Astrocyte (in vitro differentiated cells and primary cell): ENCODE data around the gene ATP5F1D. TPM values are rescaled to one million over a fixed set of nuclear protein-coding genes. Genes with fewer than 3 reads are reported as not detected.

Experiments
- DNase-seq: peaks from one replicate; pipeline ENCODE4 v3.0.0-alpha.2; 2010; ENCODE audit warnings: low read depth
- FAIRE-seq: peaks from 2 replicates; lab custom pipeline; 2011; peaks lifted over from hg19 to GRCh38; lab: Jason Lieb, UNC
- H2AFZ ChIP-seq: 2 replicates; pipeline ENCODE4 v1.6.0; 2012; ENCODE audit warnings: low read depth, low read length, inconsistent platforms
- H3K27ac ChIP-seq: 2 replicates; pipeline ENCODE4 v1.5.1; 2011; ENCODE audit warnings: low read depth, low read length, inconsistent platforms
- H3K27me3 ChIP-seq: 2 replicates; pipeline ENCODE4 v1.6.0; 2011; ENCODE audit warnings: low read length, inconsistent platforms; ENCODE audit not compliant: insufficient read depth
- H3K36me3 ChIP-seq: 2 replicates; pipeline ENCODE4 v1.5.1; 2011; ENCODE audit warnings: low read length, inconsistent platforms; ENCODE audit not compliant: insufficient read depth
- H3K4me1 ChIP-seq: 2 replicates; pipeline ENCODE4 v1.5.1; 2011; ENCODE audit warnings: low read length, inconsistent platforms; ENCODE audit not compliant: insufficient read depth
- H3K4me2 ChIP-seq: 2 replicates; pipeline ENCODE4 v1.6.0; 2012; ENCODE audit warnings: low read length, inconsistent platforms
- H3K4me3 ChIP-seq: 2 replicates; pipeline ENCODE4 v1.5.1; 2011; ENCODE audit warnings: low read depth, mild to moderate bottlenecking, low read length, inconsistent platforms; ENCODE audit not compliant: insufficient read depth
- H3K79me2 ChIP-seq: 2 replicates; pipeline ENCODE4 v1.6.0; 2012; ENCODE audit warnings: mild to moderate bottlenecking, low read length, inconsistent platforms; ENCODE audit not compliant: insufficient read depth
- H3K9ac ChIP-seq: 2 replicates; pipeline ENCODE4 v1.6.0; 2012; ENCODE audit warnings: mild to moderate bottlenecking, low read length, inconsistent platforms
- H3K9me3 ChIP-seq: 2 replicates; pipeline ENCODE4 v1.5.1; 2012; ENCODE audit warnings: low read depth, mild to moderate bottlenecking, low read length, inconsistent platforms; ENCODE audit not compliant: insufficient read depth
- H4K20me1 ChIP-seq: 2 replicates; pipeline ENCODE4 v1.6.0; 2012; ENCODE audit warnings: low read length, inconsistent platforms; ENCODE audit not compliant: insufficient read depth
- H3K27ac Mint-ChIP-seq: one replicate; pipeline ENCODE4 v1.8.0; 2021; ENCODE audit warnings: mild to moderate bottlenecking, mixed read lengths; ENCODE audit not compliant: unreplicated experiment
- H3K27me3 Mint-ChIP-seq: one replicate; pipeline ENCODE4 v1.8.0; 2021; ENCODE audit warnings: low read depth, mixed read lengths; ENCODE audit not compliant: unreplicated experiment
- H3K36me3 Mint-ChIP-seq: one replicate; pipeline ENCODE4 v1.8.0; 2021; ENCODE audit warnings: low read depth, mixed read lengths; ENCODE audit not compliant: unreplicated experiment
- H3K4me1 Mint-ChIP-seq: one replicate; pipeline ENCODE4 v1.8.0; 2021; ENCODE audit warnings: low read depth, mixed read lengths; ENCODE audit not compliant: unreplicated experiment
- H3K4me3 Mint-ChIP-seq: one replicate; pipeline ENCODE4 v1.8.0; 2021; ENCODE audit warnings: mild to moderate bottlenecking, moderate library complexity, mixed read lengths; ENCODE audit not compliant: unreplicated experiment
- H3K9me3 Mint-ChIP-seq: one replicate; pipeline ENCODE4 v1.8.0; 2021; ENCODE audit warnings: mild to moderate bottlenecking, mixed read lengths; ENCODE audit not compliant: unreplicated experiment
- EZH2 ChIP-seq: IDR thresholded peaks from 2 replicates; pipeline ENCODE4 v1.6.1; 2012; ENCODE audit warnings: mild to moderate bottlenecking, low read length, inconsistent platforms; ENCODE audit not compliant: insufficient read depth
- total RNA-seq: library from RNA; stranded (reverse); gene quantifications from 2 replicates; pipeline ENCODE4 v1.2.1, GENCODE V29; 2021
- TF ChIP-seq, protein P1 (sequence below): IDR thresholded peaks from 2 replicates; pipeline ENCODE4 v1.5.1; 2011; ENCODE audit warnings: low read depth, mild to moderate bottlenecking, inconsistent platforms, low read length, moderate library complexity; ENCODE audit not compliant: insufficient read depth

Gene ATP5F1D
- total RNA-seq, 1 donor from 2014 or later: 154 TPM

DNA sequence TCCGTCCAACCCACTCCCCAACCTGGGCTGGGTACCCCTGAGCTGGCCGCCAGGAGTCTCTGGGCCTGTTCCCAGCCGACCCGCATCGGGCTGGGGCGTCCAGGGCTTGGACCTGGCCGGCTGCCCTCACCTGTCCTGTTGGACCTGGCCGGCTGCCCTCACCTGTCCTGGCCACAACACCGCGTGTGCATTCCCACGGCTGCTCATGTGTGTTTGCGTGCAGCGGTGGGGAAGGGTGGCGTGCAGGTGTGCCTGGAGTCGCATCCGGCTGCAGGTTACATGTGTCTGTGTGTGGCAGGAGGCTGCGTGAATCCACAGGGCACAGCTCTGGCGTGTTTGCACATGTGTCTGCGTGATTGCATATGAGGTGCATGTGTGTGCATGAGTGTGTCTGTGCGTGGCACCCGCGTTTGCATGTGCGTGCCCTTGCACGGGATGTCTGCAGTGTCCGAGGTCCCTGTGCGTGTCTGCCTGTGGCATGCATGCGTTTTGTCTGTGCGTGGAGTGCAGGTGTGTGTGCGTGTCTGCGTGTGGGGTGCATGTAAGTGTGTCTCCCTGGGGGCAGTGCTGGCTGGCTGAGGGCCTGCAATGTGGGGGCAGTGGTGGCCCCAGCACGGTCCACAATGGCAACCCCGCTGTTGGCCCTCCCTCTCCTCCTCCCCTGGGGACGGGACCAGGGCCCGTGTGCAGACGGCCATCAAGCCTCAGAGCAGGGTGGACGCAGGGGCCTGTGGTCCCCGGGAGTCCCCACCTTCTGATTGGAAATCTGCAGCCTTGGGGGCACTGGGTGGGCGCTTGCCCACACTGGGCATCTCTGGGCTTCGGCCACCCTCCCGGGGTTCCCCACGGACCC is 47.5 kb downstream of the ATP5F1D start:
- H3K9me3 ChIP-seq: no peaks in the 10 kb centered on the region
- no peak overlapping the region for H3K4me2 ChIP-seq
- no peaks in the 10 kb centered on the region for H3K79me2 ChIP-seq
- no peak overlapping the region for H2AFZ ChIP-seq
- no peak overlapping the region for H3K4me3 ChIP-seq
- no peak overlapping the region for H3K9ac ChIP-seq
- peaks cover 2% of the 10 kb centered on the region for H3K4me1 ChIP-seq
- peaks cover 18% of the 10 kb centered on the region for H4K20me1 ChIP-seq
- Mint-ChIP-seq H3K36me3 (no peaks in the 10 kb centered on the region), H3K4me3 (no peak overlapping the region), H3K27ac (no peak overlapping the region), H3K4me1 (no peaks in the 10 kb centered on the region), H3K9me3 (no peaks in the 10 kb centered on the region), H3K27me3 (peaks cover 13% of the 10 kb centered on the region)
- no peak for FAIRE-seq
- H3K27me3 ChIP-seq: peaks cover 21% of the 10 kb centered on the region
- no peaks in the 10 kb centered on the region for H3K36me3 ChIP-seq
- TF ChIP-seq EZH2: no peak
- TF ChIP-seq, protein P1, sequence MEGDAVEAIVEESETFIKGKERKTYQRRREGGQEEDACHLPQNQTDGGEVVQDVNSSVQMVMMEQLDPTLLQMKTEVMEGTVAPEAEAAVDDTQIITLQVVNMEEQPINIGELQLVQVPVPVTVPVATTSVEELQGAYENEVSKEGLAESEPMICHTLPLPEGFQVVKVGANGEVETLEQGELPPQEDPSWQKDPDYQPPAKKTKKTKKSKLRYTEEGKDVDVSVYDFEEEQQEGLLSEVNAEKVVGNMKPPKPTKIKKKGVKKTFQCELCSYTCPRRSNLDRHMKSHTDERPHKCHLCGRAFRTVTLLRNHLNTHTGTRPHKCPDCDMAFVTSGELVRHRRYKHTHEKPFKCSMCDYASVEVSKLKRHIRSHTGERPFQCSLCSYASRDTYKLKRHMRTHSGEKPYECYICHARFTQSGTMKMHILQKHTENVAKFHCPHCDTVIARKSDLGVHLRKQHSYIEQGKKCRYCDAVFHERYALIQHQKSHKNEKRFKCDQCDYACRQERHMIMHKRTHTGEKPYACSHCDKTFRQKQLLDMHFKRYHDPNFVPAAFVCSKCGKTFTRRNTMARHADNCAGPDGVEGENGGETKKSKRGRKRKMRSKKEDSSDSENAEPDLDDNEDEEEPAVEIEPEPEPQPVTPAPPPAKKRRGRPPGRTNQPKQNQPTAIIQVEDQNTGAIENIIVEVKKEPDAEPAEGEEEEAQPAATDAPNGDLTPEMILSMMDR: no peak
- no peak for DNase-seq
- H3K27ac ChIP-seq: no peak overlapping the region

DNA sequence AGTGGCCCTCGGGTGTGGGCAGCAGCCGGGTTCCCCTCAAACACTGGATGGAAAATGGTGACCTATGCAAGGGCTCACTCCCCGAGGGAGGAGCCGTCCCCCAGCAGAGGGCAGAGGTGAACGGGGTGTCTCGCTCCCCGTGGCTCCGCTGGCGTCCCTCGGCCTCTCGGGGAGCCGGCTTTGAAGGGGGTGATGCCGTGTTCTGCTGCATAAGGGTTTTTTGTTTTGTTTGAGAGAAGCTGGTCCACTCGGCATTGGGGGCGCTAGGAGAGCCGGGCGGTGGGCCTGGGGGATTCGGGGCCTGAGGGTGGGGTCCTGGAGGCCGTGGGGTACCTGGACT is 48.1 kb downstream of the ATP5F1D start:
- no peaks in the 10 kb centered on the region for H3K9me3 ChIP-seq

More for the DNA sequence above, 48.1 kb downstream of the ATP5F1D start:
- H3K4me1 Mint-ChIP-seq: no peaks in the 10 kb centered on the region
- DNase-seq (no peak), FAIRE-seq (no peak)
- peaks cover 9% of the 10 kb centered on the region for H3K27me3 Mint-ChIP-seq
- no peaks in the 10 kb centered on the region for H3K79me2 ChIP-seq
- no peaks in the 10 kb centered on the region for H3K36me3 ChIP-seq
- H3K27me3 ChIP-seq: peaks cover 17% of the 10 kb centered on the region
- H3K9ac ChIP-seq: no peak overlapping the region
- no peak overlapping the region for H3K4me2 ChIP-seq
- no peak overlapping the region for H3K4me3 ChIP-seq
- H3K9me3 Mint-ChIP-seq: no peaks in the 10 kb centered on the region
- no peaks in the 10 kb centered on the region for H3K36me3 Mint-ChIP-seq
- H3K27ac ChIP-seq: no peak overlapping the region
- peaks cover 12% of the 10 kb centered on the region for H4K20me1 ChIP-seq
- H2AFZ ChIP-seq: no peak overlapping the region
- H3K4me3 Mint-ChIP-seq: no peak overlapping the region
- TF ChIP-seq, protein P1: no peak
- no peak overlapping the region for H3K27ac Mint-ChIP-seq
- peaks cover 2% of the 10 kb centered on the region for H3K4me1 ChIP-seq
